Lower leg skin (tissue), 3 donors: ENCODE measurements around the gene MAPT.

Experiments
- CTCF ChIP-seq, 3 donors: fragments of 450-650 bp; IDR thresholded peaks; one replicate each; pipeline ENCODE4 v1.5.1; 2016; ENCODE audit warnings: antibody characterized with exemption in 3 of 3, mild to moderate bottlenecking in 3 of 3, moderate library complexity in 2 of 3
- POLR2A ChIP-seq, 2 donors: fragments of 450-650 bp; IDR thresholded peaks; one replicate each; pipeline ENCODE4 v1.6.1; 2016 to 2017; ENCODE audit warnings: antibody characterized with exemption in 2 of 2, mild to moderate bottlenecking in 1 of 2, moderate library complexity in 1 of 2

GRCh38 chr17:45970659-45971058, 76.3 kb downstream of the MAPT start:
- TF ChIP-seq CTCF (IDR thresholded peaks at IDR 0.05) (no peak), POLR2A (IDR thresholded peaks at IDR 0.05) (no peak)
